GM18858 (cell line): ENCODE data around the gene INTS4.
"Not testable (repeated sequence)": the region's sequence is repeated elsewhere in the genome, so short reads cannot be mapped to it uniquely, and the experiment has no call there.

Experiments used
- ATAC-seq: cut with Tn5 transposase; IDR thresholded peaks from one replicate; pipeline ENCODE4 v1.9.1; 2021; ENCODE audit not compliant: unreplicated experiment

The INTS4 gene

GRCh38 chr11:77994434-77995362 is at the start of gene INTS4:
INTS4 (minus strand) TSS chr11:77994668; CDS start chr11:77994643, 25 bp downstream.
- ATAC-seq = peak; percentile 97

GRCh38 chr11:78041843-78042440 is 47.5 kb upstream of the INTS4 start:
- ATAC-seq = no peak

GRCh38 chr11:78041380-78041719 is 46.9 kb upstream of the INTS4 start:
- ATAC-seq = not testable (repeated sequence)

- no peak for ATAC-seq
These were observed 46.4 kb upstream of the INTS4 start for GRCh38 chr11:78040691-78041379.

GRCh38 chr11:78039919-78040671 is 45.6 kb upstream of the INTS4 start:
- ATAC-seq = peak; percentile 62

- no peak for ATAC-seq
These were observed 45.0 kb upstream of the INTS4 start for GRCh38 chr11:78039391-78039918.

GRCh38 chr11:78038697-78039313 is 44.3 kb upstream of the INTS4 start:
- no peak for ATAC-seq

- ATAC-seq = no peak
These were observed 43.6 kb upstream of the INTS4 start for GRCh38 chr11:78037825-78038620.

- no peak for ATAC-seq
These were observed 42.6 kb upstream of the INTS4 start for GRCh38 chr11:78037056-78037455.

- no peak for ATAC-seq
These were observed 41.8 kb upstream of the INTS4 start for GRCh38 chr11:78036313-78036712.

GRCh38 chr11:78034623-78035022 is 40.2 kb upstream of the INTS4 start:
- no peak for ATAC-seq

GRCh38 chr11:78033040-78033439 is 38.6 kb upstream of the INTS4 start:
- no peak for ATAC-seq

GRCh38 chr11:78032090-78032489 is 37.6 kb upstream of the INTS4 start:
- ATAC-seq = no peak

- ATAC-seq = peak; percentile 76
These were observed 37.2 kb upstream of the INTS4 start for GRCh38 chr11:78031629-78032028.

- no peak for ATAC-seq
These were observed 36.2 kb upstream of the INTS4 start for GRCh38 chr11:78030429-78031325.

- not testable (repeated sequence) for ATAC-seq
These were observed 34.0 kb upstream of the INTS4 start for GRCh38 chr11:78028423-78028822.

- no peak for ATAC-seq
These were observed 33.3 kb upstream of the INTS4 start for GRCh38 chr11:78027759-78028158.

- ATAC-seq = no peak
These were observed 30.9 kb upstream of the INTS4 start for GRCh38 chr11:78025378-78025777.

GRCh38 chr11:78023426-78023825 is 29.0 kb upstream of the INTS4 start:
- no peak for ATAC-seq
